Nephron (organoid): ENCODE measurements around the gene CCDC182.

Experiments
- H3K27ac Mint-ChIP-seq, 3 experiments: 2 replicates each; pipeline ENCODE4 v1.8.0; 2020; ENCODE audit warnings: mixed read lengths in 3 of 3, mild to moderate bottlenecking in 2 of 3, moderate library complexity in 1 of 3
- H3K27me3 Mint-ChIP-seq: 2 replicates; pipeline ENCODE4 v1.8.0; 2021; ENCODE audit warnings: low read depth, mild to moderate bottlenecking, moderate library complexity, mixed read lengths
- H3K36me3 Mint-ChIP-seq: 2 replicates; pipeline ENCODE4 v1.8.0; 2020; ENCODE audit warnings: low read depth, mixed read lengths
- H3K4me1 Mint-ChIP-seq: 2 replicates; pipeline ENCODE4 v1.8.0; 2020; ENCODE audit warnings: mixed read lengths
- H3K4me3 Mint-ChIP-seq, 3 experiments: 2 replicates each; pipeline ENCODE4 v1.8.0; 2020; ENCODE audit warnings: mild to moderate bottlenecking in 3 of 3, mixed read lengths in 3 of 3, moderate library complexity in 2 of 3
- H3K9me3 Mint-ChIP-seq: 2 replicates; pipeline ENCODE4 v1.8.0; 2020; ENCODE audit warnings: mixed read lengths
- TF ChIP-seq, protein P1 (sequence below), 3 experiments: fragments of 200-600 bp; sonication (generic); IDR thresholded peaks; one replicate each; pipeline ENCODE4 v1.5.0; 2021; ENCODE audit warnings: antibody characterized with exemption in 3 of 3; ENCODE audit not compliant: unreplicated experiment in 3 of 3

The CCDC182 gene

DNA sequence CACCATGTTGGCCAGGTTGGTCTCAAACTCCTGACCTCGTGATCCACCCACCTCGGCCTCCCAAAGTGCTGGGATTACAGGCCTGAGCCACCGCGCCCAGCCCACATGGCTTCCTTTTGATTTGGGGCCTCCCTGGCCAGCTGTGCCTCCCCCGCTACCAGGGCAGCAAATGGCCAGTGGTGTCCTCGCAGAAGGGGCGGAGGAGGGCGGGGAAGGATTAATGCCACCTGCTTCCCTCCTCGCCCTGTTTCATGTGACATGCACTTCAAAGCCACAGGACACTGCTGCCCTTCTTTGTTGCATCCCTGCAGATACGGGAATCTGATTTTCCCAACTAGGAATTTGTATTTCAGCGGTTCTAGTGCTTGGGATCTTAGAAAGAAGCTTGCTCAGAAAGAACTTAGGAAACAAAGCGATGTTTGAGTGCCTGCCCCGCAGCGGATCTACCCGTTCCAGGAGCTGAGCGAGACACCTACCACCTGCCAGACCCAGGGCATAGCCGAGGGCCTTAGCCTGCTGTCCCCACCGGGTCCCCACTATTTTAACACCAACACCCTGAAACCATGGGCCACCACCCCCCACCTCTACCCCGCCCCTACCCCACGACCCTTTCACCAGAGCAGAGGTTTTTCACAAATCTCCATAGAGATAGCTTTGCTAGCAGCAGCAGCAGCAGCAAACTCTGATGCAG, 37.7 kb upstream of the CCDC182 start:
- TF ChIP-seq, protein P1, sequence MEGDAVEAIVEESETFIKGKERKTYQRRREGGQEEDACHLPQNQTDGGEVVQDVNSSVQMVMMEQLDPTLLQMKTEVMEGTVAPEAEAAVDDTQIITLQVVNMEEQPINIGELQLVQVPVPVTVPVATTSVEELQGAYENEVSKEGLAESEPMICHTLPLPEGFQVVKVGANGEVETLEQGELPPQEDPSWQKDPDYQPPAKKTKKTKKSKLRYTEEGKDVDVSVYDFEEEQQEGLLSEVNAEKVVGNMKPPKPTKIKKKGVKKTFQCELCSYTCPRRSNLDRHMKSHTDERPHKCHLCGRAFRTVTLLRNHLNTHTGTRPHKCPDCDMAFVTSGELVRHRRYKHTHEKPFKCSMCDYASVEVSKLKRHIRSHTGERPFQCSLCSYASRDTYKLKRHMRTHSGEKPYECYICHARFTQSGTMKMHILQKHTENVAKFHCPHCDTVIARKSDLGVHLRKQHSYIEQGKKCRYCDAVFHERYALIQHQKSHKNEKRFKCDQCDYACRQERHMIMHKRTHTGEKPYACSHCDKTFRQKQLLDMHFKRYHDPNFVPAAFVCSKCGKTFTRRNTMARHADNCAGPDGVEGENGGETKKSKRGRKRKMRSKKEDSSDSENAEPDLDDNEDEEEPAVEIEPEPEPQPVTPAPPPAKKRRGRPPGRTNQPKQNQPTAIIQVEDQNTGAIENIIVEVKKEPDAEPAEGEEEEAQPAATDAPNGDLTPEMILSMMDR (IDR thresholded peaks at IDR 0.05; ENCODE audit: unreplicated experiment in 3 of 3), result no peak
- Mint-ChIP-seq H3K4me3 (peak overlapping the region; percentile 13 to 60 (median 26)), H3K36me3 (no peaks in the 10 kb centered on the region), H3K9me3 (no peaks in the 10 kb centered on the region), H3K27ac (peak overlapping the region in 2 of 3 experiments; percentile 40 to 54), H3K4me1 (peaks cover 20% of the 10 kb centered on the region), H3K27me3 (peaks cover 24% of the 10 kb centered on the region)

DNA sequence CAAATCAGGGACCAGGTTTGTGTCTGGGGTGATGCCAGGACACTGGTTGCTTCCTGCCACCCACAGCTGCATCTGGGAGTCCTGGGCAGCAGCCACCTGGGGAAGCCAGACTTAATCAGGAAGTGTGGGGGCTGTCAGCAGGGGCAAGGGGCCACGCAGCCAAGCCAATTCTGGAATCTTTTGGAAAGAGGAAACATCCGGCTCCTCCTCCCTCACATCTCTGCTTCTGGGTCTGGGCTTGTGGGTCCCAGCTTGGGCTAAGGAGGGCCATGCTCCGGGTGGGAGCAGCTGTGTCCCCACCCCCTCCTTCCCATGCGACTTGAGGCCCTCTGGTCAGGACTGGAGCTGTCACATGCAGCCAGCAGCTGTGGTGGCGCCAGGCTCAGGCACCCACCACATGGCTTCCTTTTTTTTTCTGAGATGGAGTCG, 37.0 kb upstream of the CCDC182 start:
- Mint-ChIP-seq H3K27ac (peak overlapping the region; percentile 4 to 25 (median 21)), H3K36me3 (no peaks in the 10 kb centered on the region), H3K4me1 (peaks cover 20% of the 10 kb centered on the region), H3K4me3 (peak overlapping the region in 1 of 3 experiments; percentile 3), H3K27me3 (peaks cover 21% of the 10 kb centered on the region), H3K9me3 (no peaks in the 10 kb centered on the region)
- TF ChIP-seq, protein P1 (IDR thresholded peaks at IDR 0.05; ENCODE audit: unreplicated experiment in 3 of 3), result no peak

DNA sequence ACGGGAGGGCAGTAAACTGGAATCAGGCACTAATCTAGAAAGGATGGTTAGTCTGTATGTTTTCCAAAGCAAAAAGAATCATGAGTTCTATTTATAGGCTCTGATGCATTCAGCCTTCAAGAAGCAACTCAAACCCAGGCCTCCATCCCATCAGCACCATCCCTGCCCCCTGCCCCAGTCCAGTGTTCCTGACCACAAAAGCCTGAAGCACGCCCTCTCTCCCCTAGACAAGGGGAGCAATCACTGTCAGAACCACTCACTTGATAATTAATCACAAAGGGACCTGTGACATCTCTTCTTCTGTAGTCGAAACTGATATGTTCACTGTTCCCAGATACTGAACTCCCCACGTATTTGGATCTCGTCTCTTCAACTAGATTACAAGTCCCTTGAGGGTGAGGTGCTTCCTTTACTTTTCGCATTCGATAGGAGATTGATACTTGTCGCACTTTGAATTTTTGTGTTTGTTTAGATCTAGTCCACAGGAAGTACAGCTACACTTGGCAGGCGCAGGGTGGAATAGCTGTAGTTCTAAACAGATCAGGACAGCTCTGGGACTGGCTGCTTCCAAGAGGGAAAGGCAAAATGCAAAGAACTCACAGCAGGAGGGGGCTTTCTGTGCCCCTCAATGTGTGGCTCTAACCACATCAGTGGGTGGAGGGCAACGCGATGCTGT, 36.4 kb upstream of the CCDC182 start:
- H3K4me1 Mint-ChIP-seq, result peaks cover 20% of the 10 kb centered on the region
- peak overlapping the region; percentile 4 to 25 (median 21) for H3K27ac Mint-ChIP-seq
- H3K9me3 Mint-ChIP-seq, result no peaks in the 10 kb centered on the region
- TF ChIP-seq, protein P1 (IDR thresholded peaks at IDR 0.05; ENCODE audit: unreplicated experiment in 3 of 3), result no peak
- no peaks in the 10 kb centered on the region for H3K36me3 Mint-ChIP-seq
- peaks cover 17% of the 10 kb centered on the region for H3K27me3 Mint-ChIP-seq
- H3K4me3 Mint-ChIP-seq, result peak overlapping the region in 1 of 3 experiments; percentile 3

DNA sequence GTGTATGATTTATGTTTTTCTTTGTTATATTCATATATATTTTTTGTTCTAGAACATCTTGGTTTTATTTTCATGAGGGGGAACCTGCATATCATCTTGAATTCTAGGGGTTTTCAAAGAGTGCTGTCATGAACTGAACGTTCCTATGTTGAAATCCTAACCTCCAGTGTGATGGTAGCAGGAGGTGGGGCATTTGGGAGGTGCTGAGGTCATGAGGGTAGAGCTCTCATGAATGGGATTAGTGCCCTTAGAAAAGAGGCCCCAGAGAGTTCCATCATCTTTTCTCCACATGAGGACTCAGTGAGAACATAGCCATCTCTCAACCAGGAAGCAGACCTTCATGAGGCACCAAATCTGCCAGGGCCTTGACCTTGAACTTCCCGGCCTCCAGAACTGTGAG, 34.6 kb upstream of the CCDC182 start:
- H3K27me3 Mint-ChIP-seq, result peaks cover 27% of the 10 kb centered on the region
- H3K36me3 Mint-ChIP-seq, result no peaks in the 10 kb centered on the region

DNA sequence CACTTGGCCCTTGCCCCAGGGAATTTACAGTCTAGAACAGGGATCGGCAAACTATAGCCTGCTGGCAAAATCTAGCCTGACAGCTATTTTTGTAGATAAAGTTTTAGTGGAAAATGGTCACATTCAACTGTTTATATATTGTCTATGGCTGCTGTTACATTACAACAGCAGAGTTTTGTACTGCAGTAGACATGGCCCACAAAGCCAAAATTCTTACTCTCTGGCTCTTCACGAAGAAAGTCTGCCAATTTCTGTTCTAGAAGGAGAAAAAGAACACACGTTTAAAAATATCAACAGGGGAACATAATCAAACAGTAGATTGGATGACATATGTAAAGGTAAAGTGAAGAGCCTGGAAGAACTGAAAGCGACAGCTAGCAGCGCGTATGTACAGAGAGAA, 33.2 kb upstream of the CCDC182 start:
- Mint-ChIP-seq H3K36me3 (no peaks in the 10 kb centered on the region), H3K4me3 (no peak overlapping the region), H3K4me1 (peaks cover 20% of the 10 kb centered on the region), H3K9me3 (no peaks in the 10 kb centered on the region), H3K27me3 (peaks cover 41% of the 10 kb centered on the region), H3K27ac (peak overlapping the region in 2 of 3 experiments; percentile 3 to 23)
- TF ChIP-seq, protein P1 (IDR thresholded peaks at IDR 0.05; ENCODE audit: unreplicated experiment in 3 of 3), result no peak

More for the DNA sequence above, 34.6 kb upstream of the CCDC182 start:
- H3K4me1 Mint-ChIP-seq, result peaks cover 20% of the 10 kb centered on the region
- no peak overlapping the region for H3K4me3 Mint-ChIP-seq
- TF ChIP-seq, protein P1 (IDR thresholded peaks at IDR 0.05; ENCODE audit: unreplicated experiment in 3 of 3), result no peak
- H3K27ac Mint-ChIP-seq, result no peak overlapping the region
- H3K9me3 Mint-ChIP-seq, result no peaks in the 10 kb centered on the region
